ENCODE results near the gene NDE1. TPM values are rescaled to one million over a fixed set of nuclear protein-coding genes. Genes with fewer than 3 reads are reported as not detected.

Gene NDE1
- total and polyA plus RNA-seq, 9 of the 15 experiments (the other 6 are each of a cell fraction or from before 2014, with no cell fraction given) = 3.1 to 59.9 (median 30.0) TPM

GRCh38 chr16:15743657-15744056, 93.6 kb downstream of the NDE1 start (continued):
- no peak for TF ChIP-seq STAT6 (CRISPR knock-in tag; IDR thresholded peaks at IDR 0.05)
- no peak for TF ChIP-seq ZNF77 (CRISPR knock-in tag; IDR thresholded peaks at IDR 0.05)

GRCh38 chr16:15746332-15746731, 96.3 kb downstream of the NDE1 start:
- Histone ChIP-seq H3K9ac (ENCODE audit: insufficient read depth in 1 of 2, low read depth in 2 of 2, low read length in 2 of 2) (no peak overlapping the region), H2AFZ (ENCODE audit: low read depth, low read length) (no peak overlapping the region), H3K36me3 (ENCODE audit: control insufficient read depth, insufficient read depth, low read length) (no peaks in the 10 kb centered on the region), H3K4me2 (ENCODE audit: insufficient read depth, low read length) (no peak overlapping the region), H3K27me3 (ENCODE audit: control insufficient read depth in 2 of 2, insufficient read depth in 2 of 2, low read length in 2 of 2) (peaks cover 13 to 42% of the 10 kb centered on the region in 2 experiments; a peak in 4 of 5 replicates), H4K20me1 (replicated peaks; ENCODE audit: control insufficient read depth, insufficient read depth, low read length) (no peaks in the 10 kb centered on the region; the same call in 1 of the 2 replicates), H3K27ac (ENCODE audit: extremely low read depth, low read depth, low read length) (no peak overlapping the region), H3K9me1 (ENCODE audit: control insufficient read depth, insufficient read depth, low read length) (no peaks in the 10 kb centered on the region), H3K9me3 (replicated peaks; ENCODE audit: control insufficient read depth, insufficient read depth, low read depth, low read length) (no peaks in the 10 kb centered on the region), H3K4me3 (no peak overlapping the region), H3K79me2 (ENCODE audit: control insufficient read depth, insufficient read depth, low read length) (no peaks in the 10 kb centered on the region), H3K4me1 (replicated peaks in 1 of 2; ENCODE audit: control insufficient read depth in 2 of 2, insufficient read depth in 2 of 2, low read length in 2 of 2) (peaks cover 0 to 4% of the 10 kb centered on the region in 2 experiments; a peak in 2 of 5 replicates)
- intact Hi-C loops (cut with micrococcal nuclease) = no loop called here
- ChIA-PET CTCF (ENCODE audit: low intra/inter-chr PET ratio) (interaction anchor here (0.6 kb wide), 1 partner anchor 669 kb away, joined by 3 read pairs; no protein-coding TSS in a partner anchor), POLR2A (no interaction called here)
- FAIRE-seq (no peak), ATAC-seq (no peak), DNase-seq (ENCODE audit: extremely low read depth in 1 of 4, low spot score in 3 of 4) (no peak)
- in situ Hi-C loops (cut with MboI) = no loop called here
- 16% methylated on average over 6 of the region's 6 CpGs for WGBS (ENCODE audit: insufficient coverage, low coverage, missing lambda C conversion rate)
- no TSS peak for BruUV-seq (replicated peaks)
- no peak for TF ChIP-seq HOMEZ (CRISPR knock-in tag; IDR thresholded peaks at IDR 0.05)
- TF ChIP-seq REST (IDR thresholded peaks at IDR 0.05; ENCODE audit: borderline replicate concordance) = no peak
- TF ChIP-seq REST (CRISPR knock-in tag; IDR thresholded peaks at IDR 0.05; ENCODE audit: low read depth) = no peak
- TF ChIP-seq TSC22D4 (tag; IDR thresholded peaks at IDR 0.05) = no peak
- TF ChIP-seq KDM2B (CRISPR knock-in tag; IDR thresholded peaks at IDR 0.05) = no peak
- no peak for TF ChIP-seq POLR3G (IDR thresholded peaks at IDR 0.05; ENCODE audit: extremely low read depth, insufficient read length, insufficient replicate concordance)
- no peak for TF ChIP-seq GATA2 (CRISPR knock-in tag; IDR thresholded peaks at IDR 0.05)
